ACC112 (cell line): ENCODE measurements around the gene SFTPB.

Experiments used
- H2AFZ ChIP-seq: fragments of 200-600 bp; sonication (generic); one replicate; pipeline ENCODE4 v1.6.0; 2017; ENCODE audit warnings: antibody characterized with exemption, low read length; ENCODE audit not compliant: unreplicated experiment
- H3K27ac ChIP-seq: fragments of 200-600 bp; sonication (generic); 2 replicates; pipeline ENCODE4 v1.5.1; 2014; ENCODE audit warnings: low read depth, mild to moderate bottlenecking, antibody characterized with exemption, low read length, moderate library complexity
- H3K27me3 ChIP-seq: fragments of 200-600 bp; sonication (generic); 2 replicates; pipeline ENCODE4 v1.6.1; 2014; ENCODE audit warnings: mild to moderate bottlenecking, antibody characterized with exemption, low read length, moderate library complexity, mixed read lengths; ENCODE audit not compliant: insufficient read depth
- H3K36me3 ChIP-seq: fragments of 200-600 bp; sonication (generic); 2 replicates; pipeline ENCODE4 v1.6.1; 2016; ENCODE audit warnings: mild to moderate bottlenecking, antibody characterized with exemption, low read length, moderate library complexity, mixed read lengths; ENCODE audit not compliant: insufficient read depth
- H3K4me1 ChIP-seq: fragments of 200-600 bp; sonication (generic); one replicate; pipeline ENCODE4 v1.6.1; 2016; ENCODE audit warnings: low read length, mixed read lengths; ENCODE audit not compliant: insufficient read depth, unreplicated experiment, control insufficient read depth
- H3K4me3 ChIP-seq: fragments of 200-600 bp; sonication (generic); 2 replicates; pipeline ENCODE4 v1.5.1; 2014; ENCODE audit warnings: mild to moderate bottlenecking, low read depth, low read length
- H3K79me2 ChIP-seq: fragments of 200-600 bp; sonication (generic); one replicate; pipeline ENCODE4 v1.6.0; 2016; ENCODE audit warnings: low read length; ENCODE audit not compliant: control insufficient read depth, unreplicated experiment, insufficient read depth

Gene SFTPB

DNA sequence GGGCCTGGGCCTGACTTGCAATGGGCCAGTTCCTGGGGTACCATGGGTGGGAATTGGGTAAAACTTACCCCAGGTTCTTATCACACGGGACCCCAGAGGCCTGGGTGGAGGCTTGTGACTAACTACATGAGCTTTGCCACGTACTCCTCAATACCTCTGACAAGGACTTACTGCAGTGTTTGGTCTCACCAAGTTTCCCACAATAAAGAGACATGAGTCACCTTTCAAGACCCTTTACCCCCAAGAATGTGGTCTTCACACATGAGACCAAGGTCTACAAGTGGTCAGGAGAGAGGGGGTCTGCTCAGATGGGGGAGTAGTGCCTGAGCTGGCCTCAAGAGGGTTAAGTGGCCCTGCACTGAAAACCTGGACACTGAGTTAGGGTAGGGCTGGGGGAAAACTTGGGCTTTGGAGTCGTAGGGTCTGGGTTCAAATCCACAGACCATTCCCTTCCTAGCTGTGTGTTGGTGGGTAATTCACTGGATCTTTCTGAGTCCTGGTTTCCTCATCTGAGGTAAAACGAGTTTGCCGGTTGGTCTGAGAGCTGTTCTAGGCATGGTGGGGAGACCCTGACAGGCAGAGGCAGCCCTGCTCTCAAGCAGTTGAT is 24.1 kb upstream of the SFTPB start:
- no peak overlapping the region for H3K27ac ChIP-seq
- H3K79me2 ChIP-seq, result no peaks in the 10 kb centered on the region
- no peaks in the 10 kb centered on the region for H3K27me3 ChIP-seq
- H2AFZ ChIP-seq, result no peak overlapping the region
- H3K36me3 ChIP-seq, result no peaks in the 10 kb centered on the region
- H3K4me1 ChIP-seq, result peaks cover 10% of the 10 kb centered on the region
- no peak overlapping the region for H3K4me3 ChIP-seq

DNA sequence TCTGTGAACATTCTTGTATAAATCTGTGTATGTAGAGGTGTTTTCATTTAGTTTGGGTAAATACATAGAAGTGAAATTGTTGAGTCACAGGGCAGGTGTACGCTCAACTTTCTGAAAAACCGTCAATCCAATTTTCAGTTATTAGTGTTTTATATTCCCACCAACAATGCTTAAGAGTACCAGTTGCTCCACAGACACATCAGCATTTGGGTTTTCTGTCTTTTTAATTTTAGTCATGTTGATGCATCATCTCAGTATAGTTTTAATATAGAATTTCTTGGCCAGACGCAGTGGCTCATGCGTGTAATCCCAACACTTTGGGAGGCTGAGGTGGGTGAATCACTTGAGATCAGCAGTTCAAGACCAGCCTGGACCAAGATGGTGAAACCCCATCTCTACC is 22.9 kb upstream of the SFTPB start:
- H3K36me3 ChIP-seq, result no peaks in the 10 kb centered on the region
- no peaks in the 10 kb centered on the region for H3K79me2 ChIP-seq
- H3K27ac ChIP-seq, result no peak overlapping the region

DNA sequence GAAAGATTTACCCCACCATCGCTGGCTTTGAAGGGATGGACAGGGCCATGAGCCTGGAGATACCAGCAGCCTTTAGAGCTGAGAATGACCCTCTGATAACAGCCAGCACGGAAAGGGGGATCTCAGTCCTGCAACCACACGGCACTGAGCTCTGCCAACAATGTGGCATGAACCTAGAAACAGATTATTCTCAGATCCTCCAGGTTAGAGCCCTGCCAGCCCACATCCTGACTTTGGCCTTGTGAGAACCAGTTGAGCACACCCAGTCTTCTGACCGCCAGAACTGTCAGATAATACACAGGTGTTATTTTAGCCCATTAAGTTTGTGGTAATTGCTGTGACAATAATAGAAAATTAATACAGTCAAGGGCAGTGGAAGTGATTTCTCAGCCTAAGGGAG is 16.8 kb upstream of the SFTPB start:
- H3K36me3 ChIP-seq, result no peaks in the 10 kb centered on the region
- H3K4me3 ChIP-seq, result no peak overlapping the region
- no peak overlapping the region for H3K27ac ChIP-seq
- no peaks in the 10 kb centered on the region for H3K79me2 ChIP-seq
- no peaks in the 10 kb centered on the region for H3K27me3 ChIP-seq
- no peak overlapping the region for H2AFZ ChIP-seq
- peaks cover 17% of the 10 kb centered on the region for H3K4me1 ChIP-seq

More for the DNA sequence above, 22.9 kb upstream of the SFTPB start:
- Histone ChIP-seq H3K27me3 (no peaks in the 10 kb centered on the region), H2AFZ (no peak overlapping the region), H3K4me3 (no peak overlapping the region), H3K4me1 (peaks cover 10% of the 10 kb centered on the region)

DNA sequence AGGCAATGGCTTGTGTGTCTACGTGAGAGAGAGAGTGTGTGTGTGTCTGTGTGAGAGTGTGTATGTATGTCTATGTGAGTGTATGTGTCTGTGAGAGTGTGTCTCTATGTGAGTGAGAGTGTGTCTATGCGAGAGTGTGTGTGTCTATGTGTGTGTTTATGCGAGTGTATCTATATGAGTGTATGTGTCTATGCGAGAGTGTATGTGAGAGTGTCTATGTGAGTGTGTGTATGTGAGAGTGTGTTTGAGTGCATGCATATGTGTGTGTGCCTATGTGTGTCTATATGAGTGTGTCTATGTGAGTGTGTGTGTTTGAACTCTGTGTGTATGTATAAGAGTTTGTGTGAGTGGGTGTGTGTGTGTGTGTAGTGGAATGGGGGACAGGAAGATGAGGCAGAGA is 16.4 kb upstream of the SFTPB start:
- no peak overlapping the region for H3K27ac ChIP-seq
- no peak overlapping the region for H2AFZ ChIP-seq

DNA sequence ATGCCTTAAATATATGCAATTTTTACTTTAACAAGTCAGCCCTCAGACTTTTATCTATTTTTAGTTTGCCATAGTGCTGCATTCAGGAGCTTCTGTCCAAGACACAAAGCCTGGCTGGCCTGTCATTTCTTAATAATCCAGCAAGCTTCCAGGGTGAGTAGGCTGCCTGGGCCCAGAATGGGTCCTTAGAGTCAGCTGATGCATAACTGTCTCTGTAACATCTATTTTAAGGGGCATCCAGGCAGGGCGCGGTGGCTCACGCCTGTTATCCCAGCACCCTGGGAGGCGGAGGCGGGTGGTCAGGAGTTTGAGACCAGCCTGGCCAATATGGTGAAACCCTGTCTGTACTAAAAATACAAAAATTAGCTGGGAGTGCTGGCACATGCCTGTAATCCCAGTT is 14.4 kb upstream of the SFTPB start:
- Histone ChIP-seq H3K36me3 (no peaks in the 10 kb centered on the region), H3K4me3 (no peak overlapping the region), H3K27ac (no peak overlapping the region), H2AFZ (no peak overlapping the region), H3K27me3 (no peaks in the 10 kb centered on the region), H3K79me2 (no peaks in the 10 kb centered on the region), H3K4me1 (peaks cover 19% of the 10 kb centered on the region)

More for the DNA sequence above, 16.4 kb upstream of the SFTPB start:
- Histone ChIP-seq H3K79me2 (no peaks in the 10 kb centered on the region), H3K36me3 (no peaks in the 10 kb centered on the region), H3K4me3 (no peak overlapping the region), H3K27me3 (no peaks in the 10 kb centered on the region), H3K4me1 (peaks cover 17% of the 10 kb centered on the region)

DNA sequence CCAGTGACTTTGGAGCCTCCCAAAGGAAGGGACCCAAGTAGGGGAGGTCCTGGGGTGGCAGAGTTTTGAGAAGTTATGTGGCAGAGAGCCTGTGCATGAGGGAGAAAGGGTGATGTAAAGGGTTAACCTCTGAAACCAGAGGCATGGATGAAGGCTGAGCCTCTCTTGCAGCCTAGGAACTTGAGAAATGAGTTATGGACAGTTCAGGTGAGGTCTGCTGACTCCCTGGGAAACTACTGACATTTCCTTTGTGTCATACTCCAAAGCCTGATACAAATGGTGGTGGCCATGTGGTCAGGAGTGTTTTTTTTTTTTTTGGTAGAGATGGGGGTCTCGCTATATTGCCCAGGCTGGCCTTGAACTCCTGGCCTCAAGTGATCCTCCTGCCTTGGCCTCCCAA is 13.8 kb upstream of the SFTPB start:
- Histone ChIP-seq H3K4me1 (peaks cover 18% of the 10 kb centered on the region), H3K27me3 (no peaks in the 10 kb centered on the region), H3K36me3 (no peaks in the 10 kb centered on the region), H3K4me3 (no peak overlapping the region), H3K27ac (no peak overlapping the region), H2AFZ (no peak overlapping the region), H3K79me2 (no peaks in the 10 kb centered on the region)

DNA sequence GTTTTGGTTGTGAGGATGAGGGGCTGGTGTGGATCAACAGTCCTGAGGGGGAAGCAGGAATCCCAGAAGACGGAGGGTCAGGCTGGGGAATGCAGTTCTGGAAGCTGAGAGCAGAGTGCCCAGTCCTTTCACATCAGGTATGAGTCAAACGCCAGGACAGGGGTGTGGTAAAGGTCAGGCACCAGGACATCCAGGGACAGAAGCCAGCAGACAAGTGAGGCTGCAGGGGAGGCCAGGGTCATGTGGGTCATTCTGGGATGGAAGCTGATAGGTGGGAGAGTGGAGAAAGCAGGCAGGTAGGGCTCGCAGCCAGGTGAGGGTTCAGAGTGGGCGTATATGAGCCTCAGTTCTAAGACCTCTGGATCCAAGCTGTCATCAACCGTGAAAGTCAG is 13.4 kb upstream of the SFTPB start:
- H2AFZ ChIP-seq, result no peak overlapping the region
- no peaks in the 10 kb centered on the region for H3K79me2 ChIP-seq
- no peaks in the 10 kb centered on the region for H3K36me3 ChIP-seq
- peaks cover 18% of the 10 kb centered on the region for H3K4me1 ChIP-seq
- H3K4me3 ChIP-seq, result no peak overlapping the region
- H3K27ac ChIP-seq, result no peak overlapping the region
- no peaks in the 10 kb centered on the region for H3K27me3 ChIP-seq

DNA sequence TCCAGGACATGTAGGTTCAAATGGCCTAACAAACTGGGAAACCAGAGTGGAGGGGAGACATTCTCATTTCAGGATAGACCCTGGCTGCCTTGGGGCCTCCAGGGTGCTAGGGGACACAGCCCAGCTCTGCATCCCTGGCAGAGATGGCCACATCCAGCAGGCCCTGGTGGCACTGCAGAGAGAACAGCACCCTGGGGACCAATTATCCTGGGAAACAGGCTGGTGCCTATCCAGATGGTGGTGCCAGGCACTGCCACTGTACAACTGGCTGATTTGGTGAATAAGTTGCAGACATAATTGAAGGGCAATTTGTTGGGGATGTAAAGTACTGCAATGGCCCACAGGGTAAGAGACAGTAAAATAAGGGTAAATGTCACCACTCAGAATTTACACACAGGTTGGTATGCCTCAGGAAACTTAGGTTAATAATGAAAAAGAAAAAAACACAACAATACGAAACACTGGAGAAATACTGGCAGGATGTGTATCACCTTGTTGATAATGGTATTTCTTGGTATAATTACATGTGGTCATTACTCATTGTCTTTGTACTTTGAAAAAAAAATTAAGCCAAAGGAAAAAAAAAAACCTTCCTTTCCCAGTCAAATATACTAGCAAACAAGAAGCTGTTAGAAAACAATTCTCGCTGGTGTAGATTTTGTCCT is 12.8 kb upstream of the SFTPB start:
- no peaks in the 10 kb centered on the region for H3K36me3 ChIP-seq
- peak overlapping the region; percentile 4; the same call in 1 of the 2 replicates for H3K27ac ChIP-seq
- peaks cover 18% of the 10 kb centered on the region for H3K4me1 ChIP-seq
- no peak overlapping the region for H2AFZ ChIP-seq
- H3K4me3 ChIP-seq, result no peak overlapping the region
- H3K79me2 ChIP-seq, result no peaks in the 10 kb centered on the region
- no peaks in the 10 kb centered on the region for H3K27me3 ChIP-seq

DNA sequence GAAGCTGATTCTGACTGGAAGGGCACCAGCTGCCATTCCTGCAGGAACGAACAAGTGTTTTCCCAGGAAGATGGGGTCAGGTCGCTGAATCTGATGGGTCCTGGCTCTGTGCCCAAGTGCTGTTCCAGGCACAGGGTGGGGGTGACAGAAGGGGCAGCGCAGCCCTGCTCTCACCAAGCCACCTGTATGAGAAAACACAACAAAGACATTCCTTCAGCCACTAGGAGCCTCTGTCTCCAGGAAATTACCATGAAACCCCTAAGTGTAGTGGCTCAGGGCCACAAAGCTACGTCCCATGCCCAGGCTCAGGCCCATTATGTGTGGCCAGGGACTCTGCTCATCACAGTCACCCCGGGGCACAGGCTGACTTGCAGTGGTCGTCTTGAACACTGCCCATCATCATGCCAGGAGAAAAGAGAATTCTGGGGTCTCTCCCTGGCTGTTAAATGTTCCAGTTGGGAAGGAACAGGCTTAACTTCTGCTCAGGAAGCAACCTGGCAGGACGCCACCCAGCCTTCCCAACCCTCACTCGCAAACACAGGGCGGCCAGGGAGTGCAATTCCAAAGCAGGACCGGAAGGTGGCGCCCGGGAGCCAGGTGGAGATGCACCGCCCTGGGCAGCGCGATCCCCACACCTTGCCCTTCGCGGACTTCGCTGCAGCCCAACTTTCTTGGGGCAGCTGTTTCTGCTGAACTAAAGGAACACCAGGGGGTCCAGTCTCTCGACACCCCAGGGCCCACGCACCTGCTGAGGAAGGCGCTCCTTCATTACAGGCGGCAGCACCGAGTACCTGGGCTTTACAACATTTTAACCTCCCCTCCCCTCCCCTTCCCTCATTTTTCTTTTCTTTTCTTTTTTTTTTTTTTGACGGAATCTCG is 11.0 kb upstream of the SFTPB start:
- H2AFZ ChIP-seq, result no peak overlapping the region
- no peaks in the 10 kb centered on the region for H3K79me2 ChIP-seq
- H3K4me1 ChIP-seq, result peaks cover 18% of the 10 kb centered on the region
- no peak overlapping the region for H3K4me3 ChIP-seq
- H3K36me3 ChIP-seq, result no peaks in the 10 kb centered on the region
- no peak overlapping the region for H3K27ac ChIP-seq
- H3K27me3 ChIP-seq, result no peaks in the 10 kb centered on the region

DNA sequence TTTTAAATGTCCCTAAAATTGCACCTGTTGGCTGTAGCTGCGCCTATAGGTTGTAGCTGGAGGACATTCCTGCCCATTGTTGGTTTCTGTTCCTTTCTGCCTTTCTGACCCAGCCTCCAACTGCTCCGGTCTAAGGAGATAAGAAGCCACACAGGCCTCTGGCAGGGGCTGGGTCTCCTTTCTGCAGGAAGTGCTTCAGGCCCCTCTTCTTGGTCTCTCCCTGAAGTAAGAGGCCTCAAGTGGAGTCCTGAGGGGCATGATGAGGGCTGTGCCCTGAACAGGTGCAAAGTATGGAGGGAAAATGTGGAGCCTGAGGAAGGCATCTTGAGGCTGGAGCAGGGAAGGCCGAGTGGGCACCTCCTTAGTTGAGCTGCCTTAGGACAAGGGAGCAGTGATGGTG is 10.4 kb upstream of the SFTPB start:
- no peaks in the 10 kb centered on the region for H3K79me2 ChIP-seq
- H3K27me3 ChIP-seq, result no peaks in the 10 kb centered on the region
- H3K27ac ChIP-seq, result no peak overlapping the region
- H3K4me1 ChIP-seq, result peaks cover 18% of the 10 kb centered on the region
- H2AFZ ChIP-seq, result no peak overlapping the region
- no peak overlapping the region for H3K4me3 ChIP-seq
- no peaks in the 10 kb centered on the region for H3K36me3 ChIP-seq
